ENCODE data around the gene SSR1.

DNA sequence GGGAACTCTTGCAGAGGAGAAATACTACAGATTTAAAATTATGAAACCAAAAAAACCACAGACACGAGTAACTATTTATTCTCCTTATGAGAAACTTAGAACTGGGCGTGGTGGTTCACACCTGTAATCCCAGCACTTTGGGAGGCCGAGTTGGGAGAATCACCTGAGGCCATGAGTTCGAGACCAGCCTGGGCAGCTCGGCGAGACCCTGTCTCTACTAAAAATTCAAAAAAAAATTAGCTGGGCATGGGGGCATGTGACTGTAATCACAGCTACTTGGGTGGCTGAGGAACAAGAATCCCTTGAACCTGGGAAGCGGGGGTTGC, 36.8 kb downstream of the SSR1 start:
- no peak for TF ChIP-seq CTCF (conservative IDR thresholded peaks at IDR 0.05; ENCODE audit: low read length)
- TF ChIP-seq EZH2phosphoT487 (IDR thresholded peaks at IDR 0.05; ENCODE audit: borderline replicate concordance), result no peak

Measured in Loucy (cell line).